Thoracic aorta (tissue), 2 donors: ENCODE measurements around the gene PLCD3. TPM values are rescaled to one million over a fixed set of nuclear protein-coding genes. Genes with fewer than 3 reads are reported as not detected.
"Not testable (repeated sequence)": the region's sequence is repeated elsewhere in the genome, so short reads cannot be mapped to it uniquely, and the experiment has no call there.

Source experiments
- ATAC-seq: fragments of 150-250 bp; one replicate; pipeline ENCODE4 v1.8.0; 2017; ENCODE audit warnings: low read depth; ENCODE audit not compliant: insufficient number of reproducible peaks, low FRiP score
- DNase-seq: peaks from one replicate; pipeline ENCODE4 v3.0.0-alpha.2; 2020; ENCODE audit warnings: low spot score
- H3K27ac ChIP-seq, 2 donors: fragments of 200-600 bp; sonication (generic); 1 replicate in 1 of 2; 2 replicates in 1 of 2; pipeline ENCODE4 v1.5.1; 2016; ENCODE audit warnings: mild to moderate bottlenecking in 2 of 2, moderate library complexity in 2 of 2
- H3K27me3 ChIP-seq: fragments of 200-600 bp; sonication (generic); replicated peaks from 2 replicates; pipeline ENCODE4 v1.6.0; 2016; ENCODE audit warnings: mild to moderate bottlenecking; ENCODE audit not compliant: insufficient read depth
- H3K36me3 ChIP-seq: fragments of 200-600 bp; sonication (generic); one replicate; pipeline ENCODE4 v1.5.1; 2016
- H3K4me1 ChIP-seq, 2 donors: fragments of 200-600 bp; sonication (generic); 1 replicate in 1 of 2; 2 replicates in 1 of 2; pipeline versions ENCODE4 v1.5.1 to v1.6.0; 2016; ENCODE audit warnings: low read depth in 2 of 2, mild to moderate bottlenecking in 1 of 2; ENCODE audit not compliant: control insufficient read depth in 1 of 2
- H3K4me3 ChIP-seq: fragments of 200-600 bp; sonication (generic); 2 replicates; pipeline ENCODE4 v1.5.1; 2016; ENCODE audit warnings: mild to moderate bottlenecking
- H3K9me3 ChIP-seq: fragments of 200-600 bp; sonication (generic); 2 replicates; pipeline ENCODE4 v1.5.1; 2016
- CTCF ChIP-seq: fragments of 200-600 bp; sonication (generic); IDR thresholded peaks from one replicate; pipeline ENCODE4 v1.5.1; 2019; ENCODE audit warnings: antibody characterized with exemption
- total RNA-seq, 2 donors: library from RNA; depleted of rRNA; stranded (reverse); fragments of >200 nt; gene quantifications; one replicate each; pipeline versions ENCODE4 v1.1.0 to v1.2.3, GENCODE V29; 2016

PLCD3 gene
- total RNA-seq, 2 donors from 2014 or later: 79.3 to 116 TPM

- Histone ChIP-seq H3K4me3 (peak overlapping the region; percentile 47), H3K27me3 (no peaks in the 10 kb centered on the region), H3K36me3 (no peaks in the 10 kb centered on the region), H3K9me3 (no peaks in the 10 kb centered on the region), H3K27ac (peak overlapping the region; percentile 89 to 99), H3K4me1 (peaks cover 39 to 84% of the 10 kb centered on the region in 2 donors)
- ATAC-seq (no peak), DNase-seq (no peak)
- TF ChIP-seq CTCF: no peak
Measured at GRCh38 chr17:45127548-45128300, 4.6 kb downstream of the PLCD3 start.

- Histone ChIP-seq H3K4me1 (peaks cover 45 to 89% of the 10 kb centered on the region in 2 donors), H3K36me3 (no peaks in the 10 kb centered on the region), H3K9me3 (no peaks in the 10 kb centered on the region), H3K4me3 (peak overlapping the region; percentile 47), H3K27me3 (no peaks in the 10 kb centered on the region), H3K27ac (peak overlapping the region; percentile 89 to 99)
- no peak for ATAC-seq
- TF ChIP-seq CTCF: no peak
- no peak for DNase-seq
Measured at GRCh38 chr17:45127207-45127547, 5.1 kb downstream of the PLCD3 start.

- DNase-seq (no peak), ATAC-seq (no peak)
- Histone ChIP-seq H3K27me3 (no peaks in the 10 kb centered on the region), H3K4me3 (no peak overlapping the region), H3K36me3 (peaks cover 2% of the 10 kb centered on the region), H3K9me3 (no peaks in the 10 kb centered on the region), H3K4me1 (peaks cover 47 to 85% of the 10 kb centered on the region in 2 donors), H3K27ac (peak overlapping the region; percentile 51 to 87)
- no peak for TF ChIP-seq CTCF
Measured at GRCh38 chr17:45125509-45125908, 6.8 kb downstream of the PLCD3 start.

GRCh38 chr17:45124797-45125122 lies 7.6 kb downstream of the PLCD3 start:
- DNase-seq, ATAC-seq, H3K9me3 ChIP-seq, H3K4me3 ChIP-seq, H3K27me3 ChIP-seq, H3K36me3 ChIP-seq: not testable (repeated sequence)
- peak overlapping the region; percentile 51 to 87 for H3K27ac ChIP-seq
- peaks cover 44 to 78% of the 10 kb centered on the region in 2 donors for H3K4me1 ChIP-seq

- Histone ChIP-seq H3K27ac (peak overlapping the region; percentile 55 to 87), H3K9me3 (no peaks in the 10 kb centered on the region), H3K36me3 (peaks cover 16% of the 10 kb centered on the region), H3K4me1 (peaks cover 40 to 72% of the 10 kb centered on the region in 2 donors), H3K4me3 (peak overlapping the region; percentile 35), H3K27me3 (no peaks in the 10 kb centered on the region)
- peak; percentile 42 for ATAC-seq
- DNase-seq: peak; percentile 69
- TF ChIP-seq CTCF: no peak
Measured at GRCh38 chr17:45123930-45124796, 8.2 kb downstream of the PLCD3 start.
